GM23248 (cell line): ENCODE measurements around the gene HACE1.

ENCODE experiments used
- EZH2 ChIP-seq: fragments of 200-600 bp; sonication (generic); IDR thresholded peaks from 2 replicates; pipeline ENCODE4 v1.6.1; 2018; ENCODE audit warnings: antibody characterized with exemption, mild to moderate bottlenecking; ENCODE audit not compliant: insufficient read depth, poor library complexity, severe bottlenecking
- EZH2phosphoT487 ChIP-seq: fragments of 200-600 bp; sonication (generic); IDR thresholded peaks from 2 replicates; pipeline ENCODE4 v1.6.1; 2018; ENCODE audit warnings: antibody characterized with exemption, moderate library complexity, mild to moderate bottlenecking, low read depth; ENCODE audit not compliant: insufficient read depth

DNA sequence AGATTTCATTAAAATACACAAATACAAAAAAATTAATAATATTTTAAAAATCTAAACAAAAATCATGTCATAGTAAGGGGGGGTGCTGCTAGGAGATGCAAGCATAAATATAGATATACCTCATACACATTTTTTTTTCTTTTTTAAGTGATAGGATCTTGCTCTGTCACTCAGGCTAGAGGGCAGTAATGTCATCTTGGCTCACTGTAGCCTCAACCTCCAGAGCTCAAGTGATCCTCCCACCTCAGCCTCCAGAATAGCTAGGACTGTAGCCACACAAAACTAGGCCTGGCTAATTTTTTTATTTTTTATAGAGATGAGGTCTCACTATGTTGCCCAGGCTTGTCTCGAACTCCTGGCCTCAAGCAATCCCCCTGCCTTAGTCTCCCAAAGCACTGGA, 90.8 kb downstream of the HACE1 start:
- TF ChIP-seq EZH2 (no peak), EZH2phosphoT487 (no peak)
